GM12864 (cell line): ENCODE results near the gene S100A7.

Experiments used
- DNase-seq: peaks from one replicate; pipeline ENCODE4 v3.0.0-alpha.2; 2011; ENCODE audit warnings: low read depth
- H3K4me3 ChIP-seq: 2 replicates; pipeline ENCODE4 v1.5.1; 2011; ENCODE audit warnings: mild to moderate bottlenecking, low read depth, low read length, control low read depth
- TF ChIP-seq, protein P1 (sequence below): IDR thresholded peaks from 2 replicates; pipeline ENCODE4 v1.5.1; 2011; ENCODE audit warnings: low read depth, mild to moderate bottlenecking, moderate library complexity, low read length, control low read depth, inconsistent platforms; ENCODE audit errors: missing control alignments

Gene S100A7

DNA sequence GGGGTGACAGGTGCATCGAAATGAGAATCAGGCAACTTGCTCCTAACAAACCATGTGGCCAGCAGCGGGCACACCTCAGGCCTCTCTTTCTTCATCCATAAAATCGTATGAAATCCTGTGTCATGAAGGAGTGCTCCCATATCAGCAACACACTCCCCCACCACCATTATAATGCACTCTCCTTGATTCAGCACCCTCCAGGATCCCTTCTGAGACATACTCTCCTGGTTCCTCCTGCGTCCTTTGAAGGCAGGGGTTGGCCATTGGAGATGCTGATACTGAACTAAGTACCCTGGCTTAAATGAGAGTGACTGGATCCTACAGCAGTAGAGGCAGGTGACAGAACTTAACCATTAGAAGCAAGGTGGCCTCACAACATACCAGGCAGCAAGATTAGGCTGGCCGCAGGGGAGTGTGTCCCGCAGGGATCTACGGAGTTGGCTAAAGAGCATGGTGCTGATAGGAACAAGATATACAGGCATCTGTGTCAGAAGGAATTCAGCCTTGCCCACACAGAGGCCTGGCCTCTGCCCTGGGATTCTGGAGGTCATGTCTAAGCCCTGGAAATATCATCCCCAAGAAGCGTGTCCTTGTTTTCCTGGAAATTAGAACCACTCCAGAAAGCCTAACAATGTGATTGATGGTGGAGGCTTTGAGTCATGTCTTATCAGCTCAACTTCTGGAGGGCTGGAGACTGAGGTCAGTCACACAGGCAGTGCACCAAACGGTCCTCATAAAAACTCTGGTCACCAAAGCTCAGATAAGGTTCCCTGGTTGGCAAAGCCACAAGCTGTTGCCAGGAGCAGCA is 27.4 kb downstream of the S100A7 start:
- H3K4me3 ChIP-seq, result no peak overlapping the region
- no peak for DNase-seq
- TF ChIP-seq, protein P1, sequence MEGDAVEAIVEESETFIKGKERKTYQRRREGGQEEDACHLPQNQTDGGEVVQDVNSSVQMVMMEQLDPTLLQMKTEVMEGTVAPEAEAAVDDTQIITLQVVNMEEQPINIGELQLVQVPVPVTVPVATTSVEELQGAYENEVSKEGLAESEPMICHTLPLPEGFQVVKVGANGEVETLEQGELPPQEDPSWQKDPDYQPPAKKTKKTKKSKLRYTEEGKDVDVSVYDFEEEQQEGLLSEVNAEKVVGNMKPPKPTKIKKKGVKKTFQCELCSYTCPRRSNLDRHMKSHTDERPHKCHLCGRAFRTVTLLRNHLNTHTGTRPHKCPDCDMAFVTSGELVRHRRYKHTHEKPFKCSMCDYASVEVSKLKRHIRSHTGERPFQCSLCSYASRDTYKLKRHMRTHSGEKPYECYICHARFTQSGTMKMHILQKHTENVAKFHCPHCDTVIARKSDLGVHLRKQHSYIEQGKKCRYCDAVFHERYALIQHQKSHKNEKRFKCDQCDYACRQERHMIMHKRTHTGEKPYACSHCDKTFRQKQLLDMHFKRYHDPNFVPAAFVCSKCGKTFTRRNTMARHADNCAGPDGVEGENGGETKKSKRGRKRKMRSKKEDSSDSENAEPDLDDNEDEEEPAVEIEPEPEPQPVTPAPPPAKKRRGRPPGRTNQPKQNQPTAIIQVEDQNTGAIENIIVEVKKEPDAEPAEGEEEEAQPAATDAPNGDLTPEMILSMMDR, result no peak

DNA sequence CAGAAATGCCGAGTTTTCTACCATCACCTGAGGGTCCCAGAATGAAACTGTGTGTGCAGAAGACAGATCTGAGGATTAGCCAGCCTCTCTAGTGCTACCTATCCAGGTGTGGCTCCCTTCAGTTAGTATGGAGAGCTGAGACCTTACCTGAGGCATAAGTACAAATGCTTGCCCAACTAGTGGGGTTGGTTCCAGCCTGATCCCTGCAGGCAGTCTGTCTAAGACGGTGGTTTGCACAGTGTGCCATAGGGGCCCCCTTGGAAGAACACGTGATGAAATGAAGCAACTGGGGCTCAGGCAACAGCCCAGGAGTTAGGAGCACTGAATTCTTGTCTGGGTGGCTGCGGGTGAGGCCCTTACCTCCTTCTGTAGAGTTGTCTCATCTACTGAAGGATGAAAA is 28.5 kb downstream of the S100A7 start:
- TF ChIP-seq, protein P1, result no peak
- no peak overlapping the region for H3K4me3 ChIP-seq
- no peak for DNase-seq

DNA sequence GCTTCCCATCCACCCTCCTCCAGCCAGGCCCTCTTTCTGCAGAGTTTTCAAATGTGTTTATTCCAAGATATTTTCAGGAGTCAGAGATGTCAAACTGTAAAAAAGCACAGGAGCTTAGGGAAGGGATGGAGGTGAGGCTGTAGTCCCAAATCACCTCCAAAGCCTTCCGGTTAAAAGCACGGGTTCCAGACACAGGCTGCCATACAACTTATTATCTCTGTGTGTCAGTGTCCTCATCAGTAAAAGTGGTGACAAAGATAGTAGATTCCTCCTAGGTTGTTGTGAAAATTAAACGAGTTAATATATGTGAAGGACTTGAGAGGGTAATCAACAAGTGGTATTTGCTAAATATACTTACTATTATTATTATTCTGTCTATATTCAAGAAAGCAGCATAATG is 29.0 kb downstream of the S100A7 start:
- no peak for DNase-seq
- TF ChIP-seq, protein P1, result no peak
- H3K4me3 ChIP-seq, result no peak overlapping the region

DNA sequence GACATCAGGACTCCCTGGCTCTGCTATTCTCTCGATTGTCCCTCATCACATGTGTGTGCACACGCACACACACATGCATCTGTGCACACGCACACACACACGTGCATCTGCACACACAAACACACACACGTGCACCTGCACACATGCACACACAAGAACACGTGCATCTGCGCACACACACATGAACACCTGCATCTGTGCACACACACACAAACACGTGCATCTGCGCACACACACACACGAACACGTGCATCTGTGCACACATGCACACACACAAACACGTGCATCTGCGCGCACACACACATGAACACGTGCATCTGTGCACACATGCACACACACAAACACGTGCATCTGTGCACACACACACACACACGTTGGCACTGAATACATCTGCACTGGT is 29.4 kb downstream of the S100A7 start:
- no peak overlapping the region for H3K4me3 ChIP-seq
- TF ChIP-seq, protein P1, result no peak
- DNase-seq, result no peak

DNA sequence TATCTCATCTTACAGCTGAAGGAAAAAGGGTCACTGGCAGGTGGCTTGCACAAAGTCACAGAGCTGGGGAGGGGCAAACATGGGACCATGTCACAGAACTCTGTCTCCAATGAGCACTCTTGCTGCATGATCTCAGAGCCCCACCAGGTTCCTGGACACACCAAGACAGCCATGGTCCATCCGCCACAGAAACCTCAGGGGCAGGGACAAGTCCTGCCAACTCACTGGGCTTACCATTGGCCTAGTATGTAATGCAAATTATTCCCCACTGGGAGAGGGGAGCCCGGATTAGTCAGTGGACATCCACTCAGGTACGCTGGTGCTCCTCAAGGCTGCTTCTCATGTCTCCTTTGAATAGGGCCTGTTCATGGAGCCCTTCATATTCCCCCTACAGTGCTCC is 29.9 kb downstream of the S100A7 start:
- TF ChIP-seq, protein P1, result no peak
- H3K4me3 ChIP-seq, result no peak overlapping the region
- DNase-seq, result no peak

DNA sequence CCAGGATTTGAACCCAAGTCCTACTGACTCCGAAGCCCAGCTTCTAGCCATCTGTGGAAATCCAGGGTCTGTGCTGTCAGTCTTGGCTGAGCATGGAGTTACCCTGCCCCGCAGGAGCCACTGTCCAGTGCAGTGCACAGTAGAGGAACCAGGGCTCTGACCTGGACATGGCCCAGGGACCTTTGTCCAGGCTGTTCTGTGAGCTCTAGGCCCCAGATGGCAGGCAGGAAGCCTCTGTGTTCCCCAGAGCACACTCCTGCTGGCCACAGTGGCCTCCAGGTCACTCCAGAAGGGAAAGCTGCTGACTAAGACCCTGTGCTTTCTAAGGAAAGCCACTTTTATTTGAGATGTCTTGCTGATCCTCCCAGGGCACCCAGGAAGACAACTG is 30.3 kb downstream of the S100A7 start:
- TF ChIP-seq, protein P1, result no peak
- no peak for DNase-seq
- no peak overlapping the region for H3K4me3 ChIP-seq
